NCI-H460 (cell line): Measurements from ENCODE around the gene PLPP7. TPM values are rescaled to one million over a fixed set of nuclear protein-coding genes. Genes with fewer than 3 reads are reported as not detected.
"Not testable (repeated sequence)": the region's sequence is repeated elsewhere in the genome, so short reads cannot be mapped to it uniquely, and the experiment has no call there.

Source experiments
- DNase-seq: peaks from one replicate; pipeline ENCODE4 v3.0.0-alpha.2; 2016; ENCODE audit warnings: low read depth; ENCODE audit errors: extremely low read depth
- total RNA-seq: library from RNA; depleted of rRNA; stranded (reverse); fragments of >200 nt; shearing (Covaris generic); gene quantifications from 2 replicates; pipeline ENCODE4 v1.2.3, GENCODE V29; 2014

Gene PLPP7
- total RNA-seq, 1 experiment from 2014 or later: 0.10 TPM

DNA sequence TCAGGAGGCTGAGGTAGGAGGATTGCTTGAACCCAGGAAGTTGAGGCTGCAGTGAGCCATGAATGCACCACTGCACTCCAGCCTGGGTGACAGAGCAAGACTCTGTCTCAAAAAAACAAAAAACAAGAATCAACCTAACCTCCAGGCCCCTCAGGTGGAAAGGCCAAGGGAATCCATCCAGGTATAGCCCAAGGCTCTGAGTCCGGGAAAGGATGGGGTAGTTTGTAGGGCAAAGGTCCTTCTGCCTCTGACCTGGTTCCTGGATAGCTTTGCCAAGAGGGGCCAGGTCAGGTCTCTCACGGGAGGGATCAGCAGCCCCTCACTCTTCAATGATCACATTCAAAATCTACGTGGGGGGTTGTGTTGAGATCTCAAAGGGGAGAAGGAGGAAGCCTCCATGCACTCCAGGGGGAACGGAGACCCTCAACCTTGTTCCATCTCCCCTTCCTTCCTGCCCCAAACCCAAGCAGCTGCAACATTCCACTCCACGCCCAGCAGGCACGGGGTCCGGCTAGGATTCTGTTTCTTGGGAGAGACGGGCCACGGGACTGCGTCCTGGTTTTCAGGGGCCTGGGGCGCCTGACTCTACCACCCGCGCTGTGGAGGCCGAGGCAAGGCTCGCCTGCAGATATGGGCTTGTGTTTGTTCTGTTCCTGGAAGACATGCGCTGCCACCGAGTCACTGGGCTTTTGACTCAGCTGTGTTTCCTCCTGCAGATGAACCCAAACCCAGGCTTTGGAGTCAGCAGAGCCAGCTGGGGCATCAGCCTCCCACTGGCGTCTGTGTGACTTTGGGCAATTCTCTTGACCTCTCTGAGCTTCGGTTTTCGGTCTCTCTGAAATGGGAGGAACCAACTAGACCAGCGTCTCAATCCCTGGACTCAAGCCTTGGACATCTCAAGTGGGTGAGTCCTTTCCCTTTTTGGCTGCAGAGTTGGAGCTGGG lies 35.5 kb downstream of the PLPP7 start:
- no peak for DNase-seq

DNA sequence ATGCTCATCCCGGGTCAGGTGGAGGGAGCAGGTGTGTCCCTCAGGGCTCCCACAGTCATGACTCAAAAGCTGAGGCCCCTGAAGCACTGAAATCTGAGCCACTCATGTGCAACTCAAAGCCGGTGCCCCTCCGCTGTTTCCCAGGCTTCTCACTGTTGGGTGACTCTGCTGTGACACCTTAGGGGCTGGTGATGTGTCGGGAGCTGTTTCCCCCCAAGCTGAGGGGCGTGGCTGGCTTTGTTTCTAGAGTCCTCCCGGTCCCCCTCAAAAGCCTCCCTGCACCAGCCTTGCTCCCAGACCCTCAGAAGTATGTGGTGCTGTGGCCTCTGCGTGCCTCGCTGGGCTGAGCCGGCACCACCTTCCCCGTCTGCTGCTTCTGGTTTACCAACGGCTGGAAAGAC lies 39.7 kb downstream of the PLPP7 start:
- DNase-seq: no peak

DNA sequence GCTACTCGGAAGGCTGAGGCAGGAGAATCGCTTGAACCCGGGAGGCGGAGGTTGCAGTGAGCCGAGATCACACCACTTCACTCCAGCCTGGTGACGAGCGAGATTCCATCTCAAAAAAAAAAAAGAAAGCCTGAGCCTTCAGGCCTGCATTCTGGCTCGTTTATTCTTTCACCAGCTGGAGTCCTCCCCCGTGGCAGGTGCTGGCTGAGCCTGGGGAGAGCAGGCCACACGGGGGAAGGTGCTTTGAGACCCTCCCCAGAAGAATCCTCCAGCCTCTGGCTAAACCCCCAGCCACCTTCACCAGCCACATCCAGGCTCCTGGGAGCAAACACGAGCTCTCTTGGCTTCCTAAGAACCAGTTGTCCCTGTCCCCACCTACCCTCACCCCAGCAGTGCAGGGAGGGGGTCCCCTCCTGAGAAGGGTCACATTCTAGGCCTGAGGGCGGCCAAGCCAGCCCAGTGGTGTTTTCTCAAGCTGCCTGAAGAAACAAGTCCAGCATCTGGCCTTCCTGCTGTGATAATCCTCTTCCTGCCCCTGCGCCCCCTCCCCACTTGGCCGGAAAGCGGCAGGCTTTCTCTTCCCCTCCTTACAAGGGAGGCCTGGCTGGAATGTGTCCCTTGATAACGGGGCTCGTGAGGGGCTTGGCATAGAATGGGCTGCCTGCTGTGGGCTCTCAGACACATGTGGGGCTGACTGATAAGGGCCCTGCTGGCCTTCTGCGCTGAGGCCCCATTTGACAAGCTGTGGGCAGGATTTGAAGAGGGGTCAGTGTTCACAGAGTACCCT lies 41.5 kb downstream of the PLPP7 start:
- no peak for DNase-seq

DNA sequence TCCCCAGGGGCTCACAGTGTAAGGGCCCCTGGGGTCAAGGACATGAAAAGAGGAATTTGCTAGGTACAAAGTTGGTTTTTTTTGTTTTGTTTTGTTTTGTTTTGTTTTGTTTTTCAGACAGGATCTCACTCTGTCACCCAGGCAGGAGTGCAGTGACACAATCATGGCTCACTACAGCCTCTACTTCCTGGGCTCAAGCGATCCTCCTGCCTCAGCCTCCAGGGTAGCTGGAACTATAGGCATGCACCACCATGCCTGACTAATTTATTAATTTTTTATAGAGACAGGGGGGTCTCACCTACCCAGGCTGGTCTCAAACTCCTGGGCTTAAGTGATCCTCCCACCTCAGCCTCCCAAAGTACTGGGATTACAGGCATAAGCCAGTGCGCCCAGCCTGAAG lies 42.5 kb downstream of the PLPP7 start:
- not testable (repeated sequence) for DNase-seq

DNA sequence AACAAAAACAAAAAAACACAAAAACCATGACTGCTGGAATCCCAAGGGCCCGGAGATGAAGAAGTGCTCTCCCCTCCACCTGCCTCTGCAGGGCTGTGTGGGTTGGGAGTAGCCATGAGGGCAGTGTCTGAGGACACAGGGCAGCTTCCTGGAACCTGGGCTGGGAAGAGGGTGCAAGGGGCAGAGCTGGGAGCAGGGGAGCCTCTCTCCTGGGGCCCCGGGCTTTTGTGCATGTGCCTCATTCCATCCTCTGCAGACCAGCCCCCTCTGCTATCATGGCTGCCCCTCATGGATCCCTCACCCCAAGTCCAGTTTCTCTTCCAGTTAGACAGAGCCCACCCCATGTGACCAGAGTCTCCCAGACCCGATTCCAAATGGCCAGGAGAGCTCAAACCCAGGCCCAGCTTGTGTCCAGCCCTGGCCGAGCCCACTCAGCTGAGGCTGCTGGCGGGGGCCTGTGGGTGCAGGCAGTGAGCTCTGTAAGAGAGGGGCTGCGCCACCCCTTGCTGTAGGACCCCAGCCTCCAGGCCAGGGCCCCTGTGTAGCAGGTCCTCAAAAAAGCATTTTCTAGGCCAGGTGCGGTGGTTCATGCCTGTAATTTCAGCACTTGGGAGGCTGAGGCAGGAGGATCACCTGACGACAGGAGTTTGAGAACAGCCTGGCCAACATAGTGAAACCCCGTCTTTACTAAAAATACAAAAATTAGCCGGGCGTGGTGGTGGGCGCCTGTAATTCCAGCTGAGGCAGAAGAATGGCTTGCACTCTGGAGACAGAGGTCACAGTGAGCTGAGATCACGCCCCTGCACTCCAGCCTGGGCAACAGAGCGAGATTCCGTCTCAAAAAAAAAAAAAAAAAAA lies 44.5 kb downstream of the PLPP7 start:
- no peak for DNase-seq

DNA sequence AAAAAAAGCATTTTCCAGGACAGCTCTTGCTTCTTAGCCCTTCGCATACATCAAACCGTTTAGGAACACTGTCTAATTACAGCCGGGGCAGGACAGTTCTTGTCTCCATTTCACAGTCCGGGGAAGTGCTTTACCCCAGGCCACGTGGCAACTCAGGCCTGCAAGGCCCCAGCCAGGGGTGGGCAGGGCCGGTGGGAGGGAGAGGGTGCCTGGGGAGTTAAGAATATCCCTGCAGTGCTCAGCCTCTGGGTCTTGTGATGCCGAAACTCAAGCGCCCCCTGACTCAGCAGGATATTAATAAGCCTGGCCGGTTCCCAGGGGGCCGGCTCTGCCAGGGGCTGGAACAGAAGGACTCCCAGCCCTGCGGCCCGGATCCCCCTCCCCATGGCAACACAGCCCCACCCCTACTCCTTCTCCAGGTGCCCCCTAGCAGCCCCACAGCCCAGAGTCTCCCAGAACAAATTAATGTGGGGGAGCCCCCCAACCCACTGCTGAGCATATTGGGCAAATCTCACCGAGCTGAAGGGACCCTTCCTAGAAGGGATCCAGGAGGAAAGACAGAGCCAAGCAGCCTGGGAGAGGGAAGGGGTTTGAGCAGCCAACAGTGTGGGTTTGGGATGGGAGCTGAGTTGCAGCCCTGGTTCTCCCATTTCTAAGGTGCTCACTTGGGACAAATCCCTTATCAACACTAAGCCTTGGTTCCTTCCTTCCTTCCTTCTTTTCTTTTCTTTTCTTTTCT lies 45.3 kb downstream of the PLPP7 start:
- DNase-seq: no peak

DNA sequence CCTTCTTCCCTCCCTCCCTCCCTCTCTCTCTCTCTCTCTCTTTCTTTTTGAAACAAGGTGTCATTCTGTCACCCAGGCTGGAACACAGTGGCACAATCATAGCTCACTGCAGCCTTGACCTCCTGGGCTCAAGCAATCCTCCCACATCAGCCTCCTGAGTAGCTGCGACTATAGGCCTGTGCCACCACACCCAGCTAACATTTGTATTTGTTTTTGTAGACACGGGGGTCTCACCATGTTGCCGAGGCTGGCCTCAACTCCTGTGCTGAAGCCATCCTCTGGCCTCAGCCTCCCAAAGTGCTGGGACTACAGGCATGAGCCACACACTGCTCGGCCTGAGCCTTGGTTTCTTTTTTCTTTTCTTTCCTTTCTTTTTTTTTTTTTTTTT lies 45.8 kb downstream of the PLPP7 start:
- no peak for DNase-seq

DNA sequence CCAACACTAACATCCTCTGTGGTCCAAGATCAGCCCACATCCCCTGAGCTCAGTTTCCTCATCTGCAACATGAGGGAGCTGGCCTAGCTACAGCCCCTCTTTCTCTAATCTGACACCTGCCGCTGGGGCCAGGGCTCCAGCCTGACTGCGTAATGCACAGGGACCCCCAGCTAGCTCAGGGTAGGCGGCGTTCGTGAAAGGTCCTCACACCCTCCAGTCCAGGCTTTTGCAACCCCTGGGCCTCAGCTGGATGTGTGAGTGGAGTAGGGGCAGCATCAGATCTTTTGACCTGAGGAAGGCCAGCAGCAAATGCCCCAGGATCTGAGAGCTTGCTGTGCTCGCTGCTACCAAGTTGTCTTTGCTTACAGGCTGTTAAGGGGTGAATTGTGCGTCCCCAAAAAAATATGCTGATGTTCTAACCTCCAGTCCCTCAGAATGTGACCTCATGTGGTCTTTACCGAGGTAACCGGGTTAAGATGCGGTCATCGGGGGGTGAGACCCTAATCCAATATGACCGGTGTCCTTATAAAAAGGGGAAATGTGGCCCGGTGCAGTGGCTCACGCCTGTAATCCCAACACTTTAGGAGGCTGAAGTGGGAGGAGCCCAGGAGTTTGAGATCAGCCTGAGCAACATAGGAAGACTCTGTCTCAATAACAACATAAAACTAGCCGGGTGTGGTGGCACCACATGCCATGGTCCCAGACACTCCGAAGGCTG lies 47.8 kb downstream of the PLPP7 start:
- no peak for DNase-seq

DNA sequence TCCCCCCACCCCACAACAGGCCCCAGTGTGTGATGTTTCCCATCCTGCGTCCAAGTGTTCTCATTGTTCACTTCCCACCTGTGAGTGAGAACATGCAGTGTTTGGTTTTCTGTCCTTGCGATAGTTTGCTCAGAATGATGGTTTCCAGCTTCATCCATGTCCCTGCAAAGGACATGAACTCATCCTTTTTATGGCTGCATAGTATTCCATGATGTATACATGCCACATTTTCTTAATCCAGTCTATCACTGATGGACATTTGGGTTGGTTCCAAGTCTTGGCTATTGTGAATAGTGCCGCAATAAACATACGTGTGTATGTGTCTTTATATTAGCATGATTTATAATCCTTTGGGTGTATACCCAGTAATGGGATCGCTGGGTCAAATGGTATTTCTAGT lies 49.7 kb downstream of the PLPP7 start:
- not testable (repeated sequence) for DNase-seq

DNA sequence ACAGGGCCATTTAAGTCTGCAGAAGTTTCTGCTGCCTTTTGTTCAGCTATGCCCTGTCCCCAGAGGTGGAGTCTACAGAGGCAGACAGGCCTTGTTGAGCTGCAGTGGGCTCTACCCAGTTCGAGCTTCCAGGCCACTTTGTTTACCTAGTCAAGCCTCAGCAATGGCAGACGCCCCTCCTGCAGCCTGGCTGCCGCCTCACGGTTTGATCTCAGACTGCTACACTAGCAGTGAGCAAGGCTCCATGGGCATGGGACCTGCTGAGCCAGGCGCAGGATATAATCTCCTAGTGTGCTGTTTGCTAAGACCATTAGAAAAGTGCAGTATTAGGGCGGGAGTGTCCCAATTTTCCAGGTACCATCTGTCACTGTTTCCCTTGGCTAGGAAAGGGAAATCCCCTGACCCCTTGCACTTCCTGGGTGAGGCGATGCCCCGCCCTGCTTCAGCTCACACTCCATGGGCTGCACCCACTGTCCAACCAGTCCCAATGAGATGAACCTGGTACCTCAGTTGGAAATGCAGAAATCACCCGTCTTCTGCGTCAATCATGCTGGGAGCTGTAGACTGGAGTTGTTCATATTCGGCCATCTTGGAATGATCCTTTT lies 55.5 kb downstream of the PLPP7 start:
- not testable (repeated sequence) for DNase-seq

DNA sequence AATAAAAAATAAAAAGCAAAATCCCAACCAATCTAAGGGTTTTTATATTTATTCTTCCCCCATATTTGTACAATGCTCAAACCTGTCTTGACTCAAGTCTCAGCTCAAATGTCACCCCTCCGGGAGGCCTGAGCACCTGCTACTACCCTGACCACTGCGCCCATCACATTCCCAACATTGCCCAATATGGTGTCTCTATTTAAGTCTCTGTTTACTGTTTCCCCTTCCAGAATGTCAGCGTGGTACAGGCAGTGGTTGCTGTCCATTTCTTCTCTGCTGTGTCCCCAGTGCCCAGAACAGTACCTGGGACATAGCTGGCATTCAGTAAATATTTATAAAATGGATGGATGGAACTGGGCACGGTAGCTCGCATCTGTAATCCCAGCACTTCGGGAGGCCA lies 57.0 kb downstream of the PLPP7 start:
- DNase-seq: no peak

DNA sequence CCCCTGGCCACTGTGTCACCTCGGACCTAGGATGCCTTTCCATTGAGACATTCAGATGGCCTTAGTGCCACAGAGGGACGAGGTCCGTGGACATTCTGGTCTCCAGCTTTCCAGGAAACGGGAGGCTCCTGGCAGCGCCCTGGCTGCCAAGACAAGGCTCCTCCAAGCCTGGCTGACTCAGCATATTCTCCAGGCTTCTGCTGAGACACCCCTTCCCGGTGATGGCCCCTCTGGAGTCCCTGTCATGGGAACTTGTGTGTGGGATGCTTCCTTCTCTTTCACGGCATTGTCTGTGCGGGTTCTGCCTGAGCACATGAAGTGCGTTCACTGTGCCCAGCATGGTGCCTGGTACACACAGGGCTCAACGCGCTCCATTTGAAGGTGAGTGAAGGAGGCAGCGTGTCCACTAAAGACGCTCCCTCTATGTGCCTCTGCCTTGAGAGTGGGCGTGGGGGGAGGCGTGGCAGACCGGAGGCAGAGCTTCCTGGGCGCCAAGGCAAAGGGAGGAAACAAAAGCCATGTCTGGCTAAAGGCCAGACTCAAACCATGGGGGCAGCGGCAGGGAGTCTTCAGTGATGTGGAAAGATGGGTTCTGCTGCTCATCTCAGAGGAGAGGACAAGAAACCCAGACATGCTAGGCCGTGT lies 58.0 kb downstream of the PLPP7 start:
- no peak for DNase-seq

DNA sequence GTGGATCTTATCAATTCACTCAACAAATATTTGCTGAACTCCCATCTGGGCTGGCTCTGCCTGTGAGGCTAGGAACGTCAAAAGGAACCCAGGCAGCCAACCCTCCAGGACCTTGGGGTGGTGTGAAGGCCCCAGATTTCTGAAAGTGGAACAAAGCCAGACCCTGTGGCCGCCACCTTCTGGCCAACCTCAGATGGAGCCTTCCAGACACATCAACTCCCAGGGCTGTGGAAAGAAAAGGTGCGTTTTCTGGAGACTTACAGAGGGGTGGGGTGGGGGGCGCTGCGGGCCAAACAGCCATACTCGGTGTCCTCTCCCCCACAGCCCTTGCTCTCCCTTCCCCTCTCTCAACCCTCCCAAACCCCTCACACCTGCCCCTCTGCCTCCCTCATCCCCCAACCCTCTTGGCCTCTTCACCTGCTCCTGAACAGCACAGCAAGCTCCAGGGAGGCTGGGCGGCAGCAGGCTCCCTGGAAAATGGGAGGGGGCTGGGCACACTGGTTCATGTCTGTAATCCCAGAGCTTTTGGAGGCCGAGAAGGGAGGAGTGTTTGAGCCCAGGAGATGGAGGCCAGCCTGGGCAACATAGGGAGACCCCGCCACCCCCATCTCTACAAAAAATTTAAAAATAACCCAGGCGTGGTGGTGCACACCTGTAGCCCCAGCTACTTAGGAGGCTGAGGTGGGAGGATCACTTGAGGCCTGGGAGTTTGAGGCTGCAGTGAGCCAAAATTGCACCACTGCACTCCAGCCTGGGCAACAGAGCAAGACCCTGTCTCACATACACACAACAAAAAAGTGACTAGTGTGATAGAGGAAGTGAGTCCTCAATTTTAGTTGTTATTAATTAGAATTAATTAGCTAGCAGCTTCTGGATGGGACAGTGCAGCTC lies 59.4 kb downstream of the PLPP7 start:
- no peak for DNase-seq

DNA sequence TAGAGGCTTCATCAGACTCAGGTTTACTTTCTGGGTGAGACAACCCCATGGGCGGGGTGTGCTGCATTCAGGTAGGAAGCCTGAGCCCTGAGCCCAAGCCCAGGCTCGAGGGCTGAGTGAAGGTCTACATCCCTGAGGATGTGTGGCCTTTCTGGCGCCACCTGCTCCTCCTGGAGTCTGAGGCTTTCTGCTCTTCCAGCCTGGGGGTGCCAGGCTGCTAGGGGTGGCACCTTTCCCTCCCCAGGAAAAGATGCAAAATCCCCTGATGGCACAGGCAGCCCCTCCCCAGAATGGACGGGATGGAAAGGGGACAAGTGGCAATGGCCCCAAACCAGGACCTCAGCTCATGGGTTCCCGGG lies 60.0 kb downstream of the PLPP7 start:
- no peak for DNase-seq

DNA sequence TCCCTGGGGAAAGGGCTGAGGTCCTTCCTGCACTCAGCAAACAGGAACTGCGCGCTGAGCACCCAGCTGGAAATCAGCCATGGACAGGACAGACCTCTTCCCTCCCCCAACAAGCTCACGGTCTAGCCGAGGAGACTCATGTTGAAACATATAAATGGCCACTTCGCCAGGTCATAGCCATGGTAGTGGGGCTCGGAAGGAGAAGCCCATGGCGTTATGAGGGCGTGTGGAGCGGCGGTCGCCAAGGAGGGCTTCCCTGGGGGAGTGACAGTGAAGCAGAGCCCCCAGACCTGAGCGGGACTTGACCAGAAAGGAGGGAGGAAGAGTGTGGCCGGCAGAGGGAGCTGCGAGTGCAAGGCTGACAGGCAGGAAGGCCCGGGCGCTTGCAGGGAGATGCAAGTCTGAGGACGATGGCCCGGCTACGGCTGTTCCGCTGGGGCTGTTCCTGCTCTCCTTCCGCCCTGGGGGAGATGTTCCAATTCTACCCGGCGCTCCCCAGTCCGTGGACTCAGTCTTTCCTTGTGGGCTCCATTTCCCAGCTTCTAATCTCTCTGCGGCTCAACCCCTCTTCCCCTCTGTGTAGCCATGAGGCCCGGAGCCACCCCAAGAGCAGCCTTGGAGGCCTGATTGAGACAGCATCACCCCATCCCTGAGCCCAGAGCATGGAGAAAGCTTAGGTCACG lies 60.5 kb downstream of the PLPP7 start:
- DNase-seq: peak; percentile 76

DNA sequence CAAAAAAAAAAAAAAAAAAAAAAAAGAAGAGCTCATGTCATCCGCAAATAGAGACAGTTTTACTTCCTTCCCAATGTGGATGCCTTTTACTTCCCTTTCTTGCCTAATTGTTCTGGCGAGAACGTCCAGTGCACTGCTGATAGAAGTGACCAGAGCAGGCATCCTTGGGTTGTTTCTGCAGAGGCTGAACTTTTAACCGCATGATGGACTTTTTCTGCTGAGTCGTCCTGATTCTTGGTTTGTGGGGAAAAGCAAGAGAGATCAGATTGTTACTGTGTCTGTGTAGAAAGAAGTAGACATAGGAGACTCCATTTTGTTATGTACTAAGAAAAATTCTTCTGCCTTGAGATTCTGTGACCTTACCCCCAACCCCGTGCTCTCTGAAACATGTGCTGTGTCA lies 67.0 kb downstream of the PLPP7 start:
- DNase-seq: not testable (repeated sequence)

DNA sequence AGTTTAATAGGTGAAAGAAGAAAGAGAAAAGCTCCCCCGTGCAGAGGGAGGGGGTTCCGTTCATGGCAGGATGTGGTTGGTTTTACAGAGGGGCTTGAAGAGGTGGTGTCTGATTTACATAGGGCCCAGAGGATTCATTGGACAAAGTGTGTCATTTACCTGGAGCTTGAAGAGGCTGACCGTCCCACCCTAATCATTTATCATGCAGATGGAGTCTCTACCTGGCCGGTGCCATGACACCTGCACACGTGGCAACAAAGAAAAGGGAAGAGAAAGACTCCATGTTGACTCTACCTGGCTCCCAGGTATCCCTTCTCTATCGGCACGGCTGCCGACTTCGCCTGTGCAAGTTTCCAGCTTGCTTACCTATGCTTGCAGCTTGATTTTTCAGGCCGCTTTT lies 69.0 kb downstream of the PLPP7 start:
- DNase-seq: no peak
